OCI-LY3 (cell line): ENCODE data around the gene RPS6KA2.

Source experiments
- EZH2phosphoT487 ChIP-seq: fragments of 200-600 bp; shearing (Covaris generic); IDR thresholded peaks from 2 replicates; pipeline ENCODE4 v1.6.1; 2018; ENCODE audit warnings: antibody characterized with exemption, mixed run types, low read depth
- TF ChIP-seq, protein P1 (sequence below): fragments of 200-600, 300-600 bp; sonication (generic); IDR thresholded peaks from 2 replicates; pipeline ENCODE4 v1.5.1; 2014; ENCODE audit warnings: antibody characterized with exemption, low read length, low read depth

DNA sequence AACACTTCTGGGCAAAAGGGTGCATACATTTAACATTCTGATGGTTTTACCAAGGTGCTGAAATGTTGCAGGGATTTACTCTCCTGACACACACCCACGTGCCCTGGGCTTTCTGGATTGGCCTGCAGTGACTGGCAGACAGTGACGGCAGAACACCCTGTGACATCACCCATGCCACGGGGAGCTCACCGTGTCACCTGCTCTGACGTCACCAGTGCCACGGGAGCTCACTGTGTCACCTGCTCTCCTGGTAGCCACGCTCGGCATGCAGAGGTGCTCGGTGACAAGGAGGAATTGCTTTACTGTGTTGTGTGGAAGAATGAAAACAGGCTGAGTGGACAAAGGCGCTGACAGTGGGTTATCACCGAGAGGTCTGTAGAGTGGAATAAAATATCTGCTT is 139.9 kb downstream of the RPS6KA2 start:
- no peak for TF ChIP-seq EZH2phosphoT487
- TF ChIP-seq, protein P1, sequence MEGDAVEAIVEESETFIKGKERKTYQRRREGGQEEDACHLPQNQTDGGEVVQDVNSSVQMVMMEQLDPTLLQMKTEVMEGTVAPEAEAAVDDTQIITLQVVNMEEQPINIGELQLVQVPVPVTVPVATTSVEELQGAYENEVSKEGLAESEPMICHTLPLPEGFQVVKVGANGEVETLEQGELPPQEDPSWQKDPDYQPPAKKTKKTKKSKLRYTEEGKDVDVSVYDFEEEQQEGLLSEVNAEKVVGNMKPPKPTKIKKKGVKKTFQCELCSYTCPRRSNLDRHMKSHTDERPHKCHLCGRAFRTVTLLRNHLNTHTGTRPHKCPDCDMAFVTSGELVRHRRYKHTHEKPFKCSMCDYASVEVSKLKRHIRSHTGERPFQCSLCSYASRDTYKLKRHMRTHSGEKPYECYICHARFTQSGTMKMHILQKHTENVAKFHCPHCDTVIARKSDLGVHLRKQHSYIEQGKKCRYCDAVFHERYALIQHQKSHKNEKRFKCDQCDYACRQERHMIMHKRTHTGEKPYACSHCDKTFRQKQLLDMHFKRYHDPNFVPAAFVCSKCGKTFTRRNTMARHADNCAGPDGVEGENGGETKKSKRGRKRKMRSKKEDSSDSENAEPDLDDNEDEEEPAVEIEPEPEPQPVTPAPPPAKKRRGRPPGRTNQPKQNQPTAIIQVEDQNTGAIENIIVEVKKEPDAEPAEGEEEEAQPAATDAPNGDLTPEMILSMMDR, result no peak
